Prostate gland (tissue), 2 donors: Measurements from ENCODE around the gene TAB3. TPM values are rescaled to one million over a fixed set of nuclear protein-coding genes. Genes with fewer than 3 reads are reported as not detected.

ENCODE experiments used
- DNase-seq: peaks from one replicate; pipeline ENCODE4 v3.0.0-alpha.2; 2019; ENCODE audit warnings: low spot score
- H3K27ac ChIP-seq, 2 donors: fragments of 200-600 bp; sonication (generic); 2 replicates each; pipeline ENCODE4 v1.5.1; 2017 to 2019
- H3K27me3 ChIP-seq: fragments of 200-600 bp; sonication (generic); replicated peaks from 2 replicates; pipeline ENCODE4 v1.5.1; 2019; ENCODE audit not compliant: insufficient read depth
- H3K36me3 ChIP-seq, 2 donors: fragments of 200-600 bp; sonication (generic); 1 replicate in 1 of 2; 2 replicates in 1 of 2; pipeline versions ENCODE4 v1.5.1 to v1.8.1; 2017 to 2019
- H3K4me1 ChIP-seq: fragments of 200-600 bp; sonication (generic); replicated peaks from 2 replicates; pipeline ENCODE4 v1.5.1; 2019
- H3K4me3 ChIP-seq, 2 donors: fragments of 200-600 bp; sonication (generic); 2 replicates each; pipeline ENCODE4 v1.5.1; 2017 to 2019
- H3K9me3 ChIP-seq: fragments of 200-600 bp; sonication (generic); 2 replicates; pipeline ENCODE4 v1.5.1; 2017
- POLR2A ChIP-seq: fragments of 450-650 bp; IDR thresholded peaks from one replicate; pipeline ENCODE4 v1.6.1; 2016; ENCODE audit warnings: antibody characterized with exemption, mild to moderate bottlenecking
- POLR2AphosphoS5 ChIP-seq: sonication (generic); formaldehyde crosslinking; IDR thresholded peaks from one replicate; pipeline ENCODE4 v1.6.1; 2017; ENCODE audit warnings: antibody characterized with exemption
- WGBS: methylation state at CpG from one replicate; pipeline ENCODE4 v1.1.5; 2018; 5-methylcytosine and 5-hydroxymethylcytosine counted together
- intact Hi-C: fragments of 100-400 bp; cut with DNase I; formaldehyde crosslinking; loops from one replicate; pipeline ENCODE4 v1.14.2; 2022
- total RNA-seq, 2 donors: library from RNA; depleted of rRNA; stranded (reverse); fragments of >200 nt; gene quantifications; one replicate each; pipeline ENCODE4 v1.1.0, GENCODE V29; 2016
- TF ChIP-seq, protein P1 (sequence below), 4 experiments: fragments of 200-600 bp in 2 of 4; fragments of 450-650 bp in 2 of 4; sonication (generic) in 2 of 4; IDR thresholded peaks; 1 replicate in 3 of 4; 2 replicates in 1 of 4; pipeline ENCODE4 v1.5.1; 2016 to 2019; ENCODE audit warnings: antibody characterized with exemption in 4 of 4, mild to moderate bottlenecking in 2 of 4, moderate library complexity in 2 of 4

Gene TAB3
- total RNA-seq, 2 donors from 2014 or later: 53.1 to 166 TPM

DNA sequence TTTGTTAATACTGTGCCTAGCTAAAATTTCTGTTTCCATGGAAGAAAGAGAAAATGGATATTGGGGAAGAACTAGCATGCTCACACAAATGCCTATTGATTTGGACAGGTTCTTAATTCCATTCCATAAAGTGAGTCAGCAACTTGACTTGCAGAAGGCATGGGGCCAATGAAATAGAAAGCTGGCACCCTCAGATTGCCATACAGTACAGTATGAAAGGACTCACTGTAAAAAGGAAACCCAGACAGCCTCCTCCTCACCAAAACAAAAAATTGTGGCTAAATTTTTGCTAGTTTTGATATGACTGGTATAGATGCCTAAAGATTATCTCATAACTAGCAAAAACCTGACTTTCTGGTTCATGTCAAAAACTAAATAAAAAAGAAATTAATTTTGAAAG is 11.2 kb upstream of the TAB3 start:
- Histone ChIP-seq H3K4me1 (no peaks in the 10 kb centered on the region), H3K36me3 (no peaks in the 10 kb centered on the region), H3K27me3 (no peaks in the 10 kb centered on the region), H3K4me3 (no peak overlapping the region), H3K27ac (no peak overlapping the region), H3K9me3 (no peaks in the 10 kb centered on the region)
- DNase-seq: no peak
- intact Hi-C loops: no loop called here
- TF ChIP-seq POLR2A (no peak), POLR2AphosphoS5 (no peak)
- TF ChIP-seq, protein P1, sequence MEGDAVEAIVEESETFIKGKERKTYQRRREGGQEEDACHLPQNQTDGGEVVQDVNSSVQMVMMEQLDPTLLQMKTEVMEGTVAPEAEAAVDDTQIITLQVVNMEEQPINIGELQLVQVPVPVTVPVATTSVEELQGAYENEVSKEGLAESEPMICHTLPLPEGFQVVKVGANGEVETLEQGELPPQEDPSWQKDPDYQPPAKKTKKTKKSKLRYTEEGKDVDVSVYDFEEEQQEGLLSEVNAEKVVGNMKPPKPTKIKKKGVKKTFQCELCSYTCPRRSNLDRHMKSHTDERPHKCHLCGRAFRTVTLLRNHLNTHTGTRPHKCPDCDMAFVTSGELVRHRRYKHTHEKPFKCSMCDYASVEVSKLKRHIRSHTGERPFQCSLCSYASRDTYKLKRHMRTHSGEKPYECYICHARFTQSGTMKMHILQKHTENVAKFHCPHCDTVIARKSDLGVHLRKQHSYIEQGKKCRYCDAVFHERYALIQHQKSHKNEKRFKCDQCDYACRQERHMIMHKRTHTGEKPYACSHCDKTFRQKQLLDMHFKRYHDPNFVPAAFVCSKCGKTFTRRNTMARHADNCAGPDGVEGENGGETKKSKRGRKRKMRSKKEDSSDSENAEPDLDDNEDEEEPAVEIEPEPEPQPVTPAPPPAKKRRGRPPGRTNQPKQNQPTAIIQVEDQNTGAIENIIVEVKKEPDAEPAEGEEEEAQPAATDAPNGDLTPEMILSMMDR (IDR thresholded peaks at IDR 0.05): no peak

GRCh38 chrX:30898886-30899285 is 9.8 kb upstream of the TAB3 start:
- no peak for TF ChIP-seq POLR2A
- TF ChIP-seq POLR2AphosphoS5: no peak
- TF ChIP-seq, protein P1 (IDR thresholded peaks at IDR 0.05): no peak
- no peaks in the 10 kb centered on the region for H3K27me3 ChIP-seq
- H3K9me3 ChIP-seq: no peaks in the 10 kb centered on the region
- intact Hi-C loops: no loop called here
- no peak for DNase-seq
- H3K4me1 ChIP-seq: no peaks in the 10 kb centered on the region
- no peaks in the 10 kb centered on the region for H3K36me3 ChIP-seq
- no peak overlapping the region for H3K4me3 ChIP-seq
- no peak overlapping the region for H3K27ac ChIP-seq
- 88% methylated on average over 5 of the region's 5 CpGs for whole genome bisulfite sequencing

GRCh38 chrX:30895370-30895769 is 6.3 kb upstream of the TAB3 start:
- DNase-seq: no peak
- Histone ChIP-seq H3K4me1 (no peaks in the 10 kb centered on the region), H3K36me3 (no peaks in the 10 kb centered on the region), H3K27me3 (no peaks in the 10 kb centered on the region), H3K4me3 (no peak overlapping the region), H3K9me3 (no peaks in the 10 kb centered on the region), H3K27ac (no peak overlapping the region)
- intact Hi-C loops: no loop called here
- WGBS: 39% methylated on average over 2 of the region's 2 CpGs
- no peak for TF ChIP-seq POLR2A
- TF ChIP-seq POLR2AphosphoS5: no peak
- TF ChIP-seq, protein P1 (IDR thresholded peaks at IDR 0.05): no peak

- H3K4me1 ChIP-seq: no peaks in the 10 kb centered on the region
- intact Hi-C loops: no loop called here
- TF ChIP-seq POLR2A (no peak), POLR2AphosphoS5 (no peak)
- TF ChIP-seq, protein P1 (IDR thresholded peaks at IDR 0.05): no peak
- no peak overlapping the region for H3K27ac ChIP-seq
- no peaks in the 10 kb centered on the region for H3K27me3 ChIP-seq
- 69% methylated on average over 4 of the region's 4 CpGs for WGBS
- H3K36me3 ChIP-seq: no peaks in the 10 kb centered on the region
- H3K4me3 ChIP-seq: no peak overlapping the region
- H3K9me3 ChIP-seq: no peaks in the 10 kb centered on the region
- DNase-seq: no peak
Observed at GRCh38 chrX:30893206-30893605, 4.2 kb upstream of the TAB3 start.

- Histone ChIP-seq H3K4me3 (no peak overlapping the region), H3K4me1 (no peaks in the 10 kb centered on the region), H3K27ac (no peak overlapping the region), H3K36me3 (no peaks in the 10 kb centered on the region), H3K27me3 (no peaks in the 10 kb centered on the region), H3K9me3 (no peaks in the 10 kb centered on the region)
- intact Hi-C loops: no loop called here
- peak; percentile 20 for DNase-seq
- 36% methylated on average over 1 of the region's 1 CpG for WGBS
- TF ChIP-seq, protein P1 (IDR thresholded peaks at IDR 0.05): no peak
- TF ChIP-seq POLR2AphosphoS5 (peak; percentile 31), POLR2A (no peak)
Observed at GRCh38 chrX:30892591-30892990, 3.5 kb upstream of the TAB3 start.
